ENCODE measurements around the gene NPM3.

NPM3 gene

DNA sequence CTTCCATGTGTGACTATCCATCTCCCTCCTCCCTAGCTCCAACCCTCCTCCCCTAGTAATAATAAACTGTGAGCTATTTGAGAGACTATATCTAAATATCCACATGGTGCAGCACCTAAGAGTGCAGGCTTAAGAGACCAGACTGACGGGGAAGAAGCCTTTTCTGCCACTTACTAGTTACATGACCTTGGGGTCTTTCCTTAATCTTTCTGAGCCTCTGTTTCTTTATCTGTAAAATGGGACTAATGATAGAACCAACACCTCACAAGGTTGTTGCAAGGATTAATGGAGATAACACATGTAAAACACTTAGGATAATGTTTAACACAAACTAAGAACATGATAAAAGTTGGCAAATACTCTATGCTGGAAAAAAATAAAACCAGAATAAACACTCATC is 51.1 kb downstream of the NPM3 start:
- Histone ChIP-seq H3K36me3 (ENCODE audit: insufficient read depth, low read depth, low read length) (no peaks in the 10 kb centered on the region), H3K4me1 (ENCODE audit: insufficient read depth, low read length) (no peaks in the 10 kb centered on the region), H3K9ac (ENCODE audit: low read depth, low read length) (no peak overlapping the region), H3K4me3 (ENCODE audit: low read length) (no peak overlapping the region), H3K27me3 (ENCODE audit: insufficient read depth, low read length) (peaks cover 7% of the 10 kb centered on the region; the same call in 1 of the 2 replicates), H3K9me3 (ENCODE audit: insufficient read depth, low read depth, low read length) (no peaks in the 10 kb centered on the region), H3K27ac (ENCODE audit: low read length) (no peak overlapping the region)
